IPS-NIHi7 (cell line): ENCODE measurements around the gene FAM131C.
"Not testable (repeated sequence)": the region's sequence is repeated elsewhere in the genome, so short reads cannot be mapped to it uniquely, and the experiment has no call there.

Experiments
- DNase-seq: peaks from one replicate; pipeline ENCODE4 v3.0.0; 2012; ENCODE audit warnings: mixed read lengths; ENCODE audit errors: extremely low spot score

FAM131C gene

GRCh38 chr1:16073490-16074119 lies at the start of gene FAM131C:
TSS of gene FAM131C (minus strand) at chr1:16073651. CDS start at chr1:16073442, 209 bp downstream.
- peak; percentile 84 for DNase-seq

GRCh38 chr1:16122916-16123315 lies 49.5 kb upstream of the FAM131C start:
- DNase-seq = no peak

GRCh38 chr1:16122350-16122881 lies 49.0 kb upstream of the FAM131C start:
- no peak for DNase-seq

GRCh38 chr1:16120940-16121410 lies 47.5 kb upstream of the FAM131C start:
- DNase-seq = no peak

GRCh38 chr1:16120407-16120806 lies 47.0 kb upstream of the FAM131C start:
- DNase-seq = no peak

GRCh38 chr1:16119926-16120325 lies 46.5 kb upstream of the FAM131C start:
- no peak for DNase-seq

- no peak for DNase-seq
These were observed 46.1 kb upstream of the FAM131C start for GRCh38 chr1:16119504-16119903.

GRCh38 chr1:16118706-16119105 lies 45.3 kb upstream of the FAM131C start:
- no peak for DNase-seq

- DNase-seq = no peak
These were observed 44.5 kb upstream of the FAM131C start for GRCh38 chr1:16117936-16118335.

GRCh38 chr1:16117369-16117768 lies 43.9 kb upstream of the FAM131C start:
- DNase-seq = no peak

- no peak for DNase-seq
These were observed 43.2 kb upstream of the FAM131C start for GRCh38 chr1:16116625-16117024.

GRCh38 chr1:16116002-16116401 lies 42.6 kb upstream of the FAM131C start:
- peak; percentile 77 for DNase-seq

GRCh38 chr1:16115468-16115983 lies 42.1 kb upstream of the FAM131C start:
- DNase-seq = no peak

- no peak for DNase-seq
These were observed 41.3 kb upstream of the FAM131C start for GRCh38 chr1:16114527-16115467.

GRCh38 chr1:16112596-16113555 lies 39.4 kb upstream of the FAM131C start:
- peak; percentile 70 for DNase-seq

GRCh38 chr1:16111771-16112595 lies 38.5 kb upstream of the FAM131C start:
- no peak for DNase-seq

GRCh38 chr1:16110884-16111283 lies 37.4 kb upstream of the FAM131C start:
- no peak for DNase-seq

GRCh38 chr1:16110456-16110855 lies 37.0 kb upstream of the FAM131C start:
- DNase-seq = no peak

- no peak for DNase-seq
These were observed 36.1 kb upstream of the FAM131C start for GRCh38 chr1:16109571-16109970.

- DNase-seq = not testable (repeated sequence)
These were observed 33.6 kb upstream of the FAM131C start for GRCh38 chr1:16107039-16107438.
